GM19328 (cell line): ENCODE measurements around the gene PKP1.

Experiments used
- ATAC-seq: cut with Tn5 transposase; IDR thresholded peaks from one replicate; pipeline ENCODE4 v1.9.1; 2021; ENCODE audit warnings: mild to moderate bottlenecking, moderate library complexity; ENCODE audit not compliant: unreplicated experiment

PKP1 gene

DNA sequence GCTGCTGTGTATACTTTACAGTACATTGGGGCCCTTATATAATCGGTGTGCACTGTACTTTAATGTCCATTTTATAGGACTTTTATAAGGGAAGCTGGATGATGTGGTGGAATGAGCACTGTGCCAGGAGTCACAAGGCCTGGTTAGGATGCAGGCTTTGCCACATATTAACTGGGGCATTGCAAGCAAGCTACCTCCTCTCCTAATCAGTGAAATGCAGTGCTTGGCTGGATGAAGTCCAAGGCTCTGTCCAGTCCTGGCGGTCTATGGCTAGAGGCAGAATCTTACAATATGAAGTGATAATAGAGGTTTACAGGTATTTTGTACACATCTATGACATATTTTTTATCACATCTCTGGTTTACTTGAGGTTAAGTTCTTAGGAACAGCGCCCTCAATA is 1.7 kb upstream of the PKP1 start:
- no peak for ATAC-seq

- ATAC-seq: no peak
These were observed 1.1 kb upstream of the PKP1 start for GRCh38 chr1:201282216-201282615.

GRCh38 chr1:201283836-201284553 is 689 bp downstream of the PKP1 start:
- no peak for ATAC-seq

- no peak for ATAC-seq
These were observed 1.3 kb downstream of the PKP1 start for GRCh38 chr1:201284636-201285035.

DNA sequence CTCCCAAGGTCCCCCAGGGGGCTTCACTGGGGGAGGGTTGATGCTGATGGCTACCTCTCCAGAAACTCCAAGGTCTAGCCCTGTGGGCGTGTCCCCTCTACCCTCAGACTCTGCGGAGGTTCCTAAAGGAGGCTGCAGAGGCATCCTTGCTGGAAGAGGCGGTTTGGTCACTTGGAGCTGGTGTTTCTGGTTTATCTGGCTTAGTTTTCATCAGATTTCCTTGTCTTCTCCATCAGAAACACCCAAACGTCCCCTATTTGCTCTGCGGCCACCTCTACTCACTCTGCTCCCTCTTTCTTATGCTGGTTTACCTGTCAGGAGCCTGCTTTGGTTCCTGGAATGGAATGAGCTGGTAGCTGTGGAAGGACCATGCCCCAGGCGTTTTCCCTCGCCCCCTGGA is 2.5 kb downstream of the PKP1 start:
- no peak for ATAC-seq

DNA sequence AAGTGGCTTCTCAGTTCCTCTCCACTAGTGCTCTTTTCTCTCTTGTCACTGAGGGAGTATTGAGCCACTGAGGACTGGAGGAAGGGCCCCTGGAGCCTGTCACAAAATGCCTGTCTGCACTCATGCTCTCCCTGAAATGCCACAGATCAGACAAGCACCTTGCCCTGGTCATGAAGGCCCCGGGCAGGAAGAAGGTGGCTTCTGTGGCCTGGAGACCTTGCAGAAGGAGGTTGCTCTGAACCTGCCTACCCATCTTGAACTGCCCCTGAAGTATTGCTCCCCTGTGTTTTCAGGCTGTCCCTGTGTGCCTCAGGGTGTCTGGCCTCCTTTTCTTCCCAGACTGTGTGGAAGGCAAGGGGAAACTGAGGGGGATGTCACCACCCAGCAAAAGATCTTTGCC is 3.1 kb downstream of the PKP1 start:
- no peak for ATAC-seq

DNA sequence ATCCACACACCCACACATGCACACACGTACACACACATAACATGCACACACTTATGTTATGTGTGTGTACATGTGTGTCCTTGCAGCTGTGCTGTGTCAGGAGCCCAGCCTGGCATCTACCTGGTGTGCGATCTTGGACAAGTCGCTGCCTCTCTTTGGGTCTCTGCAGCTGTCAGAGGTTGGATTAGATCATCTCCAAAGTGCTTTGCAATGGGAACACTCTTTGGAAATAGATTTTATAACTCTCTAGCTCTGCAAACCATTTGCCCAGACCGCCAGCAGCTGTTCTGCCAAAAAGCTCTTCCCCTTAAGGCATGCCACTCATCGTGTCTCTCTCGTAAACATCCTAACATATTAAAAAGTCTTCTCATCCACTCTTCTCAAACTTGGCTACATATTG is 4.7 kb downstream of the PKP1 start:
- ATAC-seq: no peak

DNA sequence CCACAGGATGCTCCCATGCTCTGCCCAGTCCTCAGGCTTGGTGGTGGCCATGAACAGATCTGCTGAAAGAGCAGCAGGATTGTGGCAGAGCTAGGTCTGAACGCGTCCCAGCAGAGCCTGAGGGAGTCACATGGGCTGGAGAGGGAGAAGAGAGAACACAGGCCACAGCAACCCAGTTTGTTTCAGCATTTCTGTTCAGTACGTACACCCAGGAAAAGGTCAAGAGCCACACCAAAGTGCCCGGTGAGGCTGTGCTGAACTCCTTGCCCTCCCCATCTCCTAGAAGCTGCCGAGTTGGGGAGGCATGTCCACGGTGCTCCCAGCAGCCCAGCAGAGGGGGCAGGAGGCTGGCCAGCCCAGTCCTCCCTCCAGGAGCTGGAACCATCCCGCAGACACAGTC is 5.5 kb downstream of the PKP1 start:
- ATAC-seq: no peak

DNA sequence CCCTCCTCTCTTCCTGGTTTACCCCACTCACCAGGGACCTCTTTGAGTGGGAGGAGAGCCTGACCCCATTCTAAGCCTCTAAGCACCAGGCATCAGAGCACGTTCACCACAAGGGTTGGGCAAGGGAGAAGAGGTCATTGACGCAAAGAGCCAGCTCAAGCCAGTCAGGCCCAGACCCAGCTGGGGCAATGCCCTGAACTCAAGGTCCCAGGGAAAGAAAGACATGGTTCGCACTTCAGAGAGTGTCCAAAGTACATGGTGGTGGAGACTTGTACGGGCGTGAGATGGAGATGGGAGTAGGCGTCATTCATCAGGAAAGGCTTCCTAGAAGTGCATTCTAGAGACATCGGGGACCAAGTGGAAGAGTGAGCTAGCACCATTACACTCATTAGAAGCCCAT is 7.2 kb downstream of the PKP1 start:
- ATAC-seq: no peak

- no peak for ATAC-seq
These were observed 8.6 kb downstream of the PKP1 start for GRCh38 chr1:201291916-201292315.

- no peak for ATAC-seq
These were observed 11.6 kb downstream of the PKP1 start for GRCh38 chr1:201294876-201295275.

GRCh38 chr1:201295346-201295745 is 12.0 kb downstream of the PKP1 start:
- ATAC-seq: no peak

DNA sequence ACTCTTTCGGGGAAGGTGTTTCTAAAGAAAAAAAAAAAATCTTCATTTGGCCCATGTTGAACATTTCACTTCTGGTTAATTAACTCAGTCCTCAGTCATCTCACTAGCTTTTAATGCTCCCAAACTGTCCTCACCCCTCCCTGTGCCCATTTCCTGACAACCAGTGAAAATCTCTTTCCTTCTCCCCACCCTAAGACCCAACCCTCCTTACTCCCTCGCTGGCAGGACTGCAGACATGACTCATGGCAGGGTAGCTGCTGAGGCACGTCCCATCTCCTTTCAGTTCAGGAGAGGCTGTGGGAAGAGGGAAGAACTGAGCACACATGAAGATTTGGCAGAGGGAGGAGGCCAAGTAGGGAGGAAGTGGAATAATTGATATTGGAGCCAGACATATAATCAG is 12.6 kb downstream of the PKP1 start:
- ATAC-seq: no peak

DNA sequence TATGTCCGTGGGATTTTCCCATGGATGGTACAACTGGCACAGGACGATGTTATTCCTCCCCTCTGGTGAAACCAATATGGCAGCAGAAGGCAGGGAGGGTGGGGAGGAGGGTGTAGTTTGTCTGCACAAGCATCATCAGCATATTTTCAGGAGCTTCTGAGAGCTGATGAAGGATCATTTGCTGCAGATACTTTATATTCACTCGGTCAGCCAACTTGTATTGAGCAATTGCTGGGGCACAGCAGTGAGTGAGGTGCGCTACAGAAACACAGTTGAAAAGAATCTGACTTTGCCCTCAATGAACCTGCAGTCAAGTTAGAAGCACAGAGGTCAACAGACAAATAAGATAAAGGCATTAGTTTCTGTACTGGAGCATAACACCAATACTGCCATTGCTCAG is 13.0 kb downstream of the PKP1 start:
- no peak for ATAC-seq

DNA sequence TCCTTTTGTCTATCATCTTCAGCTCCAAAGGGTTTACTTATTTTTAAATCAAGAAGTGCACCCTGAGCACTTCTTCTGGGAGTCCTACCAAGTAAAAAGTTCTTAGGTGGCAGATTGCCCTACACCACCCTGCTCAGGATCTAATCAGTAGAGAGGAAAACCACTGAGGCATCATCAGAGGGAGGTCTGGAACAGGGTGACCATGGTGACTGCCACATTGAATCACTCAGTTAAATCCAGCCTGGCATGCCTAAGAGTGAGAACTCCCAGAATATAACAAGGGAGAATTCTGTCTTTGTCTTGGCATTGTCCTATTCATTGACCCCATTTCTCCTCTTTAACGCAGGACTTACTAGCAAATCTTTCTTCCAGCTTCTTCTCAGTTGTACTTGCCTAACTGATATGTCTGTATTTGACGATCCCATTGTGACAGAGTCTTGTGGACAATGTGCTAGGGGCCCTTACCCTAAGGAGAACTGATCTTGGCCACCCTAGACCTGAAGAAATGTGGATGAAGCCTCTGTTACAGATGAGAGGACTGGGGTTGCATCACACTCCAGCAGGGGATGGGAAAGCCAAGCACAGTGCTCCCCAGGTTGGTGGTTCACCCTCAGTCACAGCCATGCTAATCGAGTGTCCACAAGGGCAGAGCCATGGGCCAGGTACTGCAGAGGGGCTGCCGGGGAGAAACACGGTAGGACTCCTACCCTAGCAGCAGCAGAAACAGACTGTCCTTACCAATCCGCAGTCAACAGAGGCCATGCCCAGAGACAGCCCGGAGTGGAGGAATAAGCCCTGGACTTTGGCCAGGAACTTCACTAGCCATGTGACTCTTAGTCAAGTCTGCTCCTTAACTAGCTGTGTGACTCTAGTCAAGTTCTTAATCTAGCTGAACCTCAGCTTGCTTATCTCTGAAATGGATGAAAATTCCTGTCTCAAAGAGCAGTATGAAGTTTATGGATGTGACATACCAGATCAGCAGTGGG is 15.4 kb downstream of the PKP1 start:
- no peak for ATAC-seq

DNA sequence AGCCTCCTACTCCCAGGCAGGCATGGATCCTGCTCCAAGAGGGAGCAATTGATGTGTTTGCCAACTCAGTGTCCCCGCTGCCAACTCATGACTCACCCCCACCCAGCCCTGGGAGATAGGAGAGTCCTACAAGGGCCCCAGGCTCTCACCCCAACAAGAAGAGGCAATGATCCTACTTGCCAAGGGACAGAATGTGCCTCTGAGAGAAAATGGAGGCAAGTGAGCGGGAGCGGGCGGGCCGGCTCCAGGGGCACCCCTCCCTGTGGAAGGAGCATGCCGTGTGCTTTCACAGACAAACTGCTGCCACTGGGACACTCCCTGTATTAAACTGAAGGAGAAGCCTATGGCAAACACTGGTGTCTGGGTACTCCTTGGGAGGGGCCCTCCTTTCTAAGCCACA is 16.7 kb downstream of the PKP1 start:
- no peak for ATAC-seq

GRCh38 chr1:201300641-201301040 is 17.3 kb downstream of the PKP1 start:
- ATAC-seq: no peak

- no peak for ATAC-seq
These were observed 19.2 kb downstream of the PKP1 start for GRCh38 chr1:201302163-201303152.

DNA sequence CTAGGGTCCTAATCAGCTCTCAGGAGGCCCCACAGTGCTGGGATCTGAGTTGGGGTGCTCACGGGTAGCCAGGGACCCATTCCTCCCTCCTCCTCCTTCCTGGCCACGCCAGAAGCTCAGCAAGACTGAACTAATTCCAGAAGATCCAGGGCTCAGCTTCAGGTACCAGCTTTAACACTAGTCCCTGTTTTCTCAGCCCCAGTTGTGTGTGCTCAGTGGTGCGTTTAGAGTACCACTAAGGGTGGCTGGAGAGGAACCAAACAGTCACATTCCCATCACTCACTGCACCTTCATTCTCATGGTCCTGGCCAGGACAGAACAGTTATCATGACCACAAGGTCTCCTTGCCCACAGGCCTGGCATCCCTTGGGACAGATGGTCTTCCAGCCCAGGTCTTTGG is 20.8 kb downstream of the PKP1 start:
- no peak for ATAC-seq

DNA sequence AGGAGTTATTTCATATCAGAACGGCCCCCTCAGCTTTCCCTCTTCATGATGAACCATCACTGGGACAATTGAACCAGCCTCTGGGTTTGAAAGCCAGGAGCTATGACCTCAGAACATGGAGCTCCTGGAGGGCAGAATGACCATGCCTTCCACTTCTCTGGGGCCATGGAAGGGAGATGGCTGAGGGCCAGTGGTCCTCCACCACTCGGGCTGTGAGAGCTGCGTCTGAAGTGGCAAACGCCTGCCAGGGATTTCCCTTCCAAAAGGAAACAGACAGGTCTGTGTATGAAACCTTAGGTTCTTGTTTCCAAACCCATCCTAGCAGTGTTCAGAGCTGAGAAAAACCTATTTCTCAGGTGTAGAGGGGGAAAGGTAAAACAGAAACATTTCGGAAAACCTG is 22.5 kb downstream of the PKP1 start:
- ATAC-seq: no peak

GRCh38 chr1:201307231-201307630 is 23.9 kb downstream of the PKP1 start:
- no peak for ATAC-seq
